SK-N-DZ (cell line): Measurements from ENCODE around the gene NFIB.
A peak's percentile ranks its signal among the peaks of the same experiment; 100 is the strongest.

Experiments
- DNase-seq: peaks from one replicate; pipeline ENCODE4 v3.0.0-alpha.2; 2015; ENCODE audit warnings: low spot score

The NFIB gene

DNA sequence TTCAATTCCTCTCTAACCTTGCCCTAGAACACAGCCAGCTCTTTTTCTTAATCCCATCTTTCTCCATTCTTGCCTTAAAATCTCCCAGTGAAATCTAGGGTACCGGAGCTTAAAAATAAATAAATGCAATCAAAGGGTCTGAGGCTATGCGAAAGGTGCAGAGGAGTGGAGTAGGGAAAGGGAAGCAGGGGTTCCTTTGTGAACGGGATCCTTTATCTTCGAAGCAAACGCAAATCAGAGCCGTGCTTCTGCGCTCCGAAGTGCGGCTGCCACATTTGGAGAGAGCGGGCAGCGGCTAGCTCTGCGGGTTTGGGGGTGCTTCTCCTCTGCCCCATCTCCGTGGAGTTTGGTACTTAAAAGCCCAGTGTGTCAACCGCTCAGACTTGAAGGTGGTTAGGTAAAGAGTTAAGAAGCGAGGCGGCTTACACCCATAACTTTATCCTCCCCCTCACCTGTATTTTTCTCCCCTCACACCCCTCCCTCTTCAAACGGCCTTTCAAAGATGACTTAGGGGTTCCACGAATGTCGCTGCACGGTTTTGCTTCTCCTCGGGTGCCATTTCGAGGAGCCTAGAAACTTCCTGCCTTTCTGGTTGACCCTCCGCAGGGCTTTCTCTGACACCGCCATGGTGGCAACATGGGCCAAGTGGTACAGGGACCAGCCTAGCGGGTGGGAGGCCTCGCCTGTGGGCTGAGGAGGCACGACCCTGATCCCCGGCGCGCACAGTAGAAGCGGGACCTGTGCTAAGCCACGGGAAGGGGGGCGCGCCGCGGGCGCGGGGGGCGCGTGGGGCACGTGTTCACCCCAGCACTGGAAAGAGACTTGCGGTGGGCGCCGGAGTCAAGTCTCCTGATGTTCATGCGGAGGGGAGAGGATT, 31.7 kb upstream of the NFIB start:
- no peak for DNase-seq

DNA sequence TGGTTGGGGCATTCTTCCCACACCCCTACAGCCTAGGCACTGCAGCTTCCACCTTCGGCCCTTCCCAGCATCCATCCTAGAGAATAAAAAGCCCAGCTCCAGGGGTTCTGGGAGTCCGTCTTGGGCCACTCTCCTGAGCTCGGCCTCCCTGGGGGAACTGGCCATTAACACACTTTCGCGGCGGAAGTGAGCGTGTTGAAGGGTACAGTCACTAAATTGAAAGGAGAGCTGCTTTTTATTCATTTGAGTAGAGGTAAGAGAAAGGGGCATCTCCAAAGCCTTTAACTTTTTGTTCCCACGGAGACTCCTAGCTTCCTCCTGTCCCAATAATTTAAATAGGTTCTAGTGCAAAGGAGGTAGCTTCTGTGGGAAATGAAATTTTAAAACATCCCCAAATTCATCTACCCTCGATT, 31.0 kb upstream of the NFIB start:
- DNase-seq: no peak

DNA sequence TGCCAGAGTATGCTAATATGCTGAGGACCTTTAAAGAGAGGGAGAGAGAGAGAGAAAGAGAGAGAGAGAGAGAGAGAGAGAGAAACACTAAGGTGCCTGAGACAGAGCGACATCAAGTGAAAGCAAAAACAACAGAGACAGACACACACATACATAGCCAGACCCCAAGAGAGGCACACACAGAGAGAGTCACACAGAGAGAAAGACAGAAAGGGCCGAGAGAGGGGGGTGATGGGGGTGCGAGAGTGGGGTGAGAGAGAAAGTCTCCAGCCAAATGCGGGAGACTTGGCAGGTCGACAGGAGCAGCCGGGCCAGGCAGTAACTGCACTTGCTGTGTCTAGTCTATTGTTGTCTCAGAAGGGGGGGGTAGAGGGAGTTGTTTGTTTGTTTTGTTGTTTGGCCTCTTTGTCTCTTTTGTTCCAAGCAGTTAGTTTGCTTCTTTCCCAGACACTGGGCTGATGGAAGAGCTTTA, 30.1 kb upstream of the NFIB start:
- no peak for DNase-seq

DNA sequence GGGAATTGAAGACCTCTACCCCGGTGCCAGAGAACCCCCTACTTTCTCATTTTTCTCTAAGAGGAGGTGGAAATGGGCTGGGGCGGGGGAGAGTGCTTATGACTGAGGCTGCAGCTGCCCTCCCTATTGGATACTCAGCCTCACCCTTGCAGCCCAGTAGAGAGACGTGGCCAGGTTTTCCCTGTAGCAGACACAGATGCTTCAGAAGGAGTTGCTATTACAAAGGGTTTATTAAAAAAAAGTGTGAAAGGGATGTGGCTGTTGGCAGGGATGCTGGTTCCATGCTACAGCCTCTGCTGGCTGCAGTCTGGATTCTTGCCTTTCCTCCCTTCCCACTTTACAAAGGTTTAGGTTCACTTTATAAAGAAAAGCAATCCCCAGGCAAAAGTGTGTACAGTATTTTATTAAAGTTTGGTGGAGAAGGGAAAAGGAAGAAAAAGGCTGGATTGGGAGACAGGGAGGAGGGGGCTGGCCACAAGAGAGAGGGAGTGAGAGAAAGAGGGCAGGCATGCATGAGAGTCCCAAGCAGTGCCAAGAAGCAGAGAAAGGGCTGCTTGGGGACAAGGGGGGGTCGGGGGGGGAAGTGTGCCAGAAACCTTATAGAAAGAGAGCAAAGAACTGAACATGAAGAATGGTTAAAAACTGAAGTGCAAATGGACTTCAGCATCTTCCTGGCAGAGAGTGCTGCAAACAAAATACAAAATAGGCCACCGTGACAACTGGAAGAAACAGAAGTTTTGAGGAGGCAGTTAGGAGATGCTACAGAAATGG, 29.5 kb upstream of the NFIB start:
- no peak for DNase-seq

DNA sequence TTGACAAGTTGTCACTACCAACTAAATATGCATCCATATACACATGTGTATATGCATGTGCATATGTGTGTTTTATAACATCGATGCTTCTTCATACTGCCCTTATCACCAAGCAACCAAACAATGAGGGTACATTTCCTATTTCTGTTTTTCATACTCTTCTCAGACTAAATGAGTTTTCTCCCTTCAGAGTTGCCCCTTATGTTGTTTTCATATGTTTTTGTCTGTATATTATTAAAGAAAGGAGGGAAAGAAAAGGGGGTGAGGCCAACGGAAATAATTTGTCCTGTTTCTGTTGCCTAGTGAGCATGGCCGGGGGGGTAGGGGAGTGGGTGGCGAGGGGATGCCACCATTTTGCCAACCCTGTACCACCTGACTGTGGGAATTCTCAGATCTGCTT, 28.8 kb upstream of the NFIB start:
- no peak for DNase-seq

DNA sequence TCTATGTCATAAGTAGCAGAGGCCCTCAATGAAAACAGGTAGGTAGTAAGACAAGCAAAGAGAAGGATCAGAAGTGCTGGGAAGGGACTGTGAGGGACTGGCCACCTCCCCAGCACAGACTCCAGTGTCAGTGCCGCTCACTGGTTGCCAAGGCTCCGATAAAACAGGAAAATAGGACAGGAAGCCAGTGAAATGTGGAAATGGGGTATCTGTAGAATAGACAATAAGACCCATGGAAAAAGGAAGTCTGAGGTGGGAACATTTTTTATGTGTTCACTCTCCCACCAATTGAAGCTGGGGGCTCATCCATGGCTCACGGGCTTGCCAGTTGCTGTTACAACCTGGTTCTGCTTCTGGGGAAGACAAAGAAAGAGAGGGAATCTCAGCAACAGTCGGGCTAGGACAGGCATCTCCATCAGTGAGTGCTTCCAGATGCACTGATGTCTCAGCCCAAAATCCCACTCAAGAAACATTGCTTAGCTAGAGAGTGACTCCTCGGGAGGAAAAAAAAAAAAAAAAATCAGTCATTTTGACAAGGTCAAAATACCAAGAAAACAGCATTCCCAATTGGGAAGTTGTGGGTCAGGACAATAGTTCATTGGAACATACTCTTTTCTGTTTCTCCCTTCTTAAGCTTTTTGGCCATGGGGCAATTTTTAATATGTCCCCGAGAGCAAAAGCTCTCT, 27.6 kb upstream of the NFIB start:
- no peak for DNase-seq

DNA sequence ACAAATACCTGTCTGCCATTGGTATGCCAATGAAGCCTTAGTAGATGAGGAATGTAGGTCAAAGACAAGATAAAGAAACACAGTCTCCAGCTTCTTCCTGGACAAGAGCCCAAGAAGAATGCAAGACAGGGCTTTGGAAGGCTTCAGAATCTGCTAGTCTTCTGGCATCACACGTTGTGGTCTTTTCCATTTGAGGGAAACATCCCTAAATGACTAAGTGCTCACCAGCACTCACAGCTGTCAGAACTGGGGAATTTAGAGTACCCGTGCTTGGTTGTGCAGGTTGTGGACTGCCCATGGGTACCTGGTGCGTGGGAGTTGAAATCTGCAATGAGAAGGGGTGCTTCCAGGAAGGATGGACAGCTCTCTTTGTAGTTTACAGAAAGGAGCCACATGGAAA, 27.1 kb upstream of the NFIB start:
- no peak for DNase-seq

DNA sequence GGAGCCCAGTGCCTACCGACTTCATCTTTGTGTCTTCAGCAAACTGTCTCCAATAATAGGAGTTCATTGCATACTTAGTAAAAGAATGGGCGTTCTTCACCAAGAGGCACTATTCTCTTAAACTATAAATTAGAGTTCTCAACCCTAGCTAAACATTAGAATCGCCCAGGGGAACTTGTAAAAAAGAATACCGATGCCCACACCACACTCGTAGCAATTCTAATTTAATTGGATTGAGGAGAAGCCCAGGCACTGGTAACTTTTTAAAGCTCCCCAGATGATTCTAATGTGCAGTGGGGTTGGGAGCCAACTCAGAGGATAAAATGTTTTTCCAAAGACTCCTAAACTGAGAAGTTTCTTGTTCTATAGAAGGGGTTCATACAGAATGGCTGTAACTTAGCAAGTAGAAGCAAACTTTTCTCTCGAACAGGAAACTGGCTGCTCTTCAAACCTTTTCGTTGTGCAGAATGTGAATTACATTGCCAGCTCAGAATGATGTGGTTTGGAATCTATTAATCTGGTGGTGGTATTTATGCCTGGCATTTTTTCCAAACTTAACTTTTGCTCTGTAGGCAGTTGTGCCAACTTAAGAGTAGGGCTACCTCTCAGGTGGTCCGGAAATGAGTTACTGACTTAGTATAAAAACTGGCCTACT, 26.4 kb upstream of the NFIB start:
- no peak for DNase-seq

DNA sequence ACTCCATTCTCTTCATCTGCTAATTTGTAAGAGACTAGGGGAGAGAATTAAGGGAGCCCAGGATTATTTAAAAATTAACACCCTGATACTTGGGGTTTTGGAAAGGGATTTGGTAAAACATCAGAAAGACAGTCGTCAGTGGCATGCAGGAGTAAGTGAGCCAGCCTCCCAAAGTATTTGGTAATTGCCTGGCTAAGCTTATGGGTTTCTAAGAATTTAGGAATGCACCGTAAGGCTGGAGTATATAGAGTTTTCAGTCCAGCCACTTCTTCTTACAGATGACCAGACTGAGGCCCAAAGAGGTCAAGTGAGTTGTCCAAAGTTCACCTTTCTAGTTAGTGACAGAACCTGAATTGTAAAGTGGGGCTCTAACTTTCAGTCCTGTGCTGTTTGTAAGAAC, 25.8 kb upstream of the NFIB start:
- no peak for DNase-seq

DNA sequence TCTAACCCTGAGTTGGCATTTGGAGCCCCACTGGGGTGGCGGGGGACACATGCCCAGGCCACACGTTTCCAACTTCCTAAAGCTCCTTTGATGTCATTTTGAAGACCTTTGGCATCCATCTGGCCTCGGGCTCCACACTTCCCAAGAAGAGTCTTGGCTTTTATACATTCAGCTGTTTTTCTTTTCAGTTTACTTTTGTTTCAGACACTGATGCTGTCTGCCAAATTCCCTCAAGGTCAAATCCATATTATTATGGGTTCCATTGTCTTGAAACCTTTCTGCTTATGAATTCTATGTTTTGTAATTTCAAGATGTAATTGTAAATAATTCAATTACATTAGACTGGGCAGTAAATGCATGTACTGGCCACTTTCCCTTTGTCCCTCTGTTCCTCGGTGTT, 23.7 kb upstream of the NFIB start:
- DNase-seq: no peak

DNA sequence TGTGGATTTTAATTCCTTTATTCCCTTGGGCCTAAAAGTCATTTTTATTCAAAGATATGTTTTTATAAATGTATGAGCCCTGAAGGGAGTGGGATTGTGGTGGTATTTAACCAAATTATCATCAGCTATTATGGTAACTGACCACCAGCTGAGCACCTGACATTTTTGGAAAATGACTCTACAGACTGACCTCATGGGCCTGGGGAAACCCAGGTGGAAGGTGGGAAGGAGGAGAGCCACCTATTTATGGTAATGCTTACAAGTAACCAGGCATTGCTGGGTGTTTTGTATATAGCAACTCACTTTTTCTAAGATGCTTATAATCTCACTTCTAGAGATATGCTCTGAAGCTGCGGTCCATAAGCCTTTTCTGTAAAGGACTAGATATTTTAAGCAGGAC, 22.3 kb upstream of the NFIB start:
- DNase-seq: no peak

DNA sequence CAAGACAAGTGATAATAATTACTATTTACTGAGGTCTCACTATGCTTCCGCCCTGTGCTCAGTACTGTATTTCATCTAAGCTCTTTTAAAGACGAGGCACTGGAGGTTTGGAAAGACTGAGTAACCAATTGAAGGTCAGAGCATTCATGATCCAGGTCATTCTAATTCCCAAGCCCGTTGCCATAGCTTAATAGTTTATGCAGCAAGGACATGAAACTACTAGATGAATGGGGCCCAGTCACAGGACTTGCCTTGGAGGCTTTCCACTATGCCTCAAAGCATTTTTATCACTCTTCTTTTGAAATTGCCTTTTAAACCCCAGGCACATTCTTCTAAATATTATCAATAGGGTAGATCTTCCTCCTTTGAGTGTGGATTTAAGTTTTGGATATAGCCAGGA, 17.2 kb upstream of the NFIB start:
- DNase-seq: no peak

DNA sequence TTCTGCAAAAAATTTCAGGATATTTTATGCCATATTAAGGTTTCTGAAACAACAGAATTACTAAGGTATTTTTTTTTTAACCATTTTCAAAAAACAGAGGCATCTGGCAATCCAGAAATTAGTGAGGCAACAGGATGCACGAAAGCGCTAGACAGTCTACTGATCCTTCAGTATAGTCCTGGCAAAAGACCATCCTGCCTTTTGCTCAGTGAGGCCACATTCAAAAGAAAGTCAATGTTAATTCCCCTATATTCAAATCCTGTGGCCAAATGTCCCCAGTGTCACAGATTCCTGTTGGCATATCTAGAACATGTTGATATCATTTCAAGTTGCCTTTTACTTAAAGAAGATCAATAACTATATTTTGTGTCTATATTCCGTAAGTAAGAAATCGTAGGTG, 13.1 kb upstream of the NFIB start:
- DNase-seq: no peak

DNA sequence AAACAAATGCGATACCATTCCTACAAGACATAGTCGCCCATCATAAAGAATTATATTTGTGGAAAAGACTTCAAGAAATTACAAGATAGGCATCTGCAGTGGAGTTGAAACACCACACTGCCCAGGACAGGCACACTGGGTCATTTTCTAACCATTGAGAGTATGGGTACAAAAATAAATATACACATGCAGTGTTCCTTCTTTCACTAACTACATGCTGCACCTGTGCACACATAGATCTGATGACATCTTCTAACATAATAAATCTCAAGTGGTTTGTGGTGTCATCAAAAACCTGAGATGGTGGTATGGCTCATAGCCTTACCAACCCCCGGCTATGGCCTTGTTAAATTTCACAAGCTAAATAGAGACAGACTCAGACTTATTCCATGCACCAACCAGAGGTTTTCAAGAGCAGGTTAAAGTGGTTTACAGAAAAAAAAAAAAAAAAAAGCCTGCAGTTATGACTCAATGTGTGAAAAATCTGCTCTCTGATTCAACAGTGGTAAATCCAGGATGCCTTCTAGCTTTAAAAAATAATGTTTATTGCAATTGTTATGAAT, 12.4 kb upstream of the NFIB start:
- DNase-seq: no peak

DNA sequence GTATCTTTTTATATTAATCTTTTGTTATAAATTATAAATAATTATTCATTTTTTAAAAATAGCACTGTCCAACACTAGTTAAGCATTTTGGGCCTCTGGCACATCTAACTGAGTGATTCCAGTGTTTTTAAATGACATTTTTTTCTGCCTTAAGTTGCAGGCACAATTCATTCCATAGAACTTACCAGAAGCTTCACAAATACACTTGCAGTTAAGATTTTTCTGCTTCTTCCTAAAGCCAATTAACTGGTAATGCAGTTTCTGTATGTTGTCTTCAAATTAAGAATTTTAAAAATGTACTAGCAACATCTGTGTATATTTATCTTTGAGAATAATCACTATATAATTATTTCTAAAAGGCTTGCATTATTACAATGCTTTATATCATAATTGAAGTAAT, 11.2 kb upstream of the NFIB start:
- DNase-seq: no peak

DNA sequence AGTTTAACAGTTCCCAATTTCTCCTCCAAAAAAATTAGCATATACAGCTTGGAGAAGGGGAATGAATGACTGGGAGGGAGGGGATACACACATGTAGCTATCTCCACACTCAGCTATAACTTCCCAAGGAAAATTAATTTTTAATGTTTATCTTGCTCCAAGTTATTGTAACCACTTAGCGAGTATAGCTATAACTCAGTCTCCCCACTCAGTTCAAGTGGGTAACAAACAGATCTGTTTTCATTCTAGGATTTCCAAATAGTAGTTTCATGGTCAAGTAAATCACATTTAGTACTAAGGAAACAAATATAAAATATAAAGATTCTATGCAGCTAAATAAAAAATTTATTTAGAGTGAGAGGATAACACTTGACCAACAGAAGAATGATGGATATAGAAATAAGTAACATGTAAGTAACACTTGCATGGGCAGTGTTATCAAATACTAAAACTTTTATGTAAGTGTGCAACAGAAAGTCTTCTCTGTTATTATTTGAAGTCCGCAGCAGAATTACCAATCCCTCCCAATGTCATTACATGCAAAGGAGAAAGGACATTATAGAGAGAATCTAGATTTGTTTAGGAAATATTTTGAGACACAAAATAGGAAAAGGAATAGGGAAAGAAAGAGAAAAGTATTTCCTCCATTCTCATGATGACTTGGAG, 10.2 kb upstream of the NFIB start:
- no peak for DNase-seq

DNA sequence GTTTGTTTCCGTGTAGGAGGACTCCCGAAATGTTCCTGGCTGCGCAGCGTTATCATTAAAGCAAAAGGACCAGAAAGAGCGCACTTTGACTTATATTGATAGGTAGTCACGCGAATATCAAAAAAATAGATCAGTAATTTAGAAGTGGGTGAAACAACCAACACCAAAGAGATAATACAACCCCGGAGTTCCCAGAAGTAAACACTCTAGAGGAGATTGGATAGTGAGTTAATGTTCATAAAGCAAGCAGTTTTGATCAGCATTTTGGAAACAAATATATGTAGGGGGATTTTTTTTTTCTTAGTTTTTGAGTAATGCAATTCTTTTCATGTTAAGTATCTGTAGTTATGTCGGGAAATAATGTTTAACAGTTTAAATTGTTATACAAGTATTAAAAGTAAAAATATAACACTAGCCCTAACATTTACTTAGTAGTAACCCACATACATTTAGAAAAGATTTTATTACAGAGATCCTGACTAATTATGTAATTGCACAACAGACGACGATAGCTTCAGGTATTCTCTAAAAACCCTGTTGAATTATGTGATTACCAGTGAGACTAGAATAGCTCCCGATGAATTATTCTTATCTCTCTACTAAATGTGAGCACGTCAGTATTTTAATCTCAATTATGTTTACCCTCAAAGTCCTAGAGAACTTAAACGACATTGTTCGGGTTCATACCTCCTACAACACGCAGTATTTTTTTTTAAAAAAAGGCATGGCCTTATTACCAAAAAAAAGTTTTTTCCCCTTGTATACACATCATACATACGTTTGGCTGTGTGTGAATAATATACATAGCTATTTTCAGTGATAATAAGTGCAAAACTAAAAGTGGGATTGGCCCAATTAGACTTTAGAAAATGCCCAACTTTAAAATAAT, 9.4 kb upstream of the NFIB start:
- no peak for DNase-seq

DNA sequence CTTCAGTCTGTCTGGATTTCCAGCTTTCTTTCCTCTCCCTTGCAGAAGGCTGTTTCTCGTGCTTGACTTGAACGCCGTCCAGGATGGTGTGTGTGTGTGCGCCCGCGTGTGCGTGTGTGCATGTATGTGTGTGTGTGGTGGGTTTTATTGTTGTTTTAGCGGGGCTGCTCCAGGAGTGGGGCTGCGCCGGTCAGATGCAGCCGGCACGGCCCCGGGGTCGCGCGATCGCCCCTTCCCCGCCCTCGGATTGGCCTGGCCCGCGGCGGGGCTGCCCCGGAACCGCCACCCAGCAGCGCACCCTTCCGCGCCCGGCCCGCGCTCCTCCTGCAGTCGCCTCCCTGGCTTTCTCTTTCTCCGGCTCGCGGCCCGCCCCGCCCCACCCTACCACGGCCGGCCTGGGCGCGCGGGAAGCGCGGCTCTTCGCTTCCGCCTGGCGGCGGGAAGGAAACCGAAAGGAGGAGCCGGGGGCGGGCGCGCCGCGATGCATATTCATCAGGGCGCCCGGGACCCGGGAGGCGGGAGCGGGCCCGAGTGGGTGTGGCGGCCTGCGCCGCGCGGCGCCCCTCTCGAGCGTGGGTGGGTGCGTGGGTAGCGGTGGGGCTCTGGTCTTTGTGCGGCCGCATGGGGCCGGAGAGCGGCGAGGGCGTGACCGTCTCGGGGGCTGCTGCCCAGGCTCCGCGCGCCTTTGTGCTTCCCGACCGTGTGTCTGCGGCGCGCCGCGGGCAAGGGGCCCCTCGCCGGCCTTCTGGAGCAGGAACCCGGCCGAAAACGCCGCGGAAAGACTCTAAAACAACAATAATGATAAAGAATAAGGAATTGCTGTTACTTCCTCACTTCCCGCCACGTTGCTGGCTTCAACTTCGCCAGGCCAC, 8.5 kb upstream of the NFIB start:
- peak; percentile 86 for DNase-seq
